Measurements from ENCODE around the gene AFAP1. TPM values are rescaled to one million over a fixed set of nuclear protein-coding genes. Genes with fewer than 3 reads are reported as not detected.

AFAP1 gene
- total and polyA plus RNA-seq, 2 of the 8 experiments (the other 6 are each of a cell fraction or from before 2014, with no cell fraction given): 3.6 to 18.2 TPM

GRCh38 chr4:7854697-7855370, 84.8 kb downstream of the AFAP1 start:
- POLR2A ChIA-PET (ENCODE audit: partially characterized antibody): interaction anchor here (0.7 to 1.0 kb wide), 2 partner anchors 11 kb away, joined by 3 to 5 read pairs; no protein-coding TSS in a partner anchor
- WGBS, 2 experiments (ENCODE audit: extremely low coverage in 1 of 2, insufficient coverage in 1 of 2, insufficient read length in 1 of 2, insufficient replicate concordance in 2 of 2, low coverage in 1 of 2, low lambda C conversion rate in 2 of 2, missing lambda C conversion rate in 1 of 2): 82% methylated on average over 9 of the region's 9 CpGs; no CpG with 5 or more reads in 1 of the 2 experiments
- peak overlapping the region; percentile 40 for H2BK5ac ChIP-seq (ENCODE audit: low read depth, low read length)

More at GRCh38 chr4:7854697-7855370, 84.8 kb downstream of the AFAP1 start:
- H3K27me3 ChIP-seq (replicated peaks in 1 of 4; ENCODE audit: control insufficient read depth in 3 of 4, extremely low read depth in 1 of 4, insufficient read depth in 3 of 4, low read length in 3 of 4): no peaks in the 10 kb centered on the region
- H2AFZ ChIP-seq (ENCODE audit: low read length): no peak overlapping the region
- H2BK20ac ChIP-seq (ENCODE audit: low read length): peak overlapping the region; percentile 32; the same call in 1 of the 2 replicates
- H3K9me3 ChIP-seq (ENCODE audit: insufficient read depth in 2 of 2, low read depth in 1 of 2, low read length in 1 of 2): no peaks in the 10 kb centered on the region
- CTCF ChIA-PET (ENCODE audit: partially characterized antibody): interaction anchor here (1.2 to 3.5 kb wide), 2 partner anchors 10 to 11 kb away, joined by 3 to 22 read pairs; no protein-coding TSS in a partner anchor
- H4K20me1 ChIP-seq (replicated peaks in 1 of 2; ENCODE audit: control insufficient read depth in 1 of 2, insufficient read depth in 2 of 2, low read length in 2 of 2): peaks cover 0 to 2% of the 10 kb centered on the region in 2 experiments
- H3K79me2 ChIP-seq (ENCODE audit: control insufficient read depth in 1 of 2, insufficient read depth in 2 of 2, low read length in 2 of 2): no peaks in the 10 kb centered on the region
- H4K8ac ChIP-seq (ENCODE audit: extremely low read depth, insufficient read depth, low read length): no peak overlapping the region
- H3K14ac ChIP-seq (ENCODE audit: insufficient read length): no peak overlapping the region
- H3K4me3 ChIP-seq (ENCODE audit: extremely low read depth in 1 of 4, insufficient read depth in 2 of 4, low read depth in 3 of 4, low read length in 4 of 4): no peak overlapping the region
- DNase-seq (ENCODE audit: low read depth in 1 of 2, low spot score in 2 of 2): no peak
- peaks cover 0 to 4% (median 1%) of the 10 kb centered on the region in 4 experiments; a peak in 1 of 7 replicates for H3K4me1 ChIP-seq (replicated peaks in 1 of 4; ENCODE audit: control insufficient read depth in 3 of 4, insufficient read depth in 4 of 4, low read length in 3 of 4)
- H4K91ac ChIP-seq (replicated peaks; ENCODE audit: insufficient read length, low read length): no peak overlapping the region
- no peak overlapping the region for H4K5ac ChIP-seq (ENCODE audit: insufficient read length, low read depth, low read length)
- no peaks in the 10 kb centered on the region for H3K36me3 ChIP-seq (ENCODE audit: control insufficient read depth in 2 of 4, insufficient read depth in 4 of 4, low read length in 3 of 4)
- TF ChIP-seq RNF2 (IDR thresholded peaks at IDR 0.05; ENCODE audit: borderline replicate concordance, low read depth, low read length, missing control alignments, poor library complexity, severe bottlenecking): no peak
- no peak for TF ChIP-seq BCL11A (IDR thresholded peaks at IDR 0.05; ENCODE audit: low read depth in 2 of 2, low read length in 2 of 2)
- no peak for TF ChIP-seq CBX8 (IDR thresholded peaks at IDR 0.05; ENCODE audit: borderline replicate concordance, low read depth, low read length)
- no peak for TF ChIP-seq BACH1 (IDR thresholded peaks at IDR 0.05; ENCODE audit: low read length)
- TF ChIP-seq ZNF274 (IDR thresholded peaks at IDR 0.05; ENCODE audit: borderline replicate concordance, extremely low read depth, low read length): no peak
- no peak for TF ChIP-seq ASH2L (IDR thresholded peaks at IDR 0.05; ENCODE audit: low read length)
- TF ChIP-seq RFX5 (IDR thresholded peaks at IDR 0.05; ENCODE audit: borderline replicate concordance, low read depth, low read length): no peak
- TF ChIP-seq ATF2 (IDR thresholded peaks at IDR 0.05; ENCODE audit: low read length): no peak
- no peak for TF ChIP-seq TAF1 (IDR thresholded peaks at IDR 0.05; ENCODE audit: low read depth, low read length)
- no peak overlapping the region for H2BK120ac ChIP-seq (replicated peaks; ENCODE audit: low read depth, low read length)
- no peaks in the 10 kb centered on the region for H3K23me2 ChIP-seq (ENCODE audit: low read depth, low read length)
- FAIRE-seq: no peak
- no peaks in the 10 kb centered on the region; the same call in 1 of the 2 replicates for H3K79me1 ChIP-seq (ENCODE audit: low read depth, low read length)
- H3K23ac ChIP-seq (ENCODE audit: insufficient read length): no peak overlapping the region
- H3K4ac ChIP-seq (replicated peaks; ENCODE audit: insufficient read length, low read depth, low read length): no peak overlapping the region
- no peak overlapping the region for H2AK5ac ChIP-seq (ENCODE audit: low read depth, low read length)
- H3K9ac ChIP-seq (replicated peaks in 1 of 4; ENCODE audit: extremely low read depth in 1 of 4, low read depth in 3 of 4, low read length in 3 of 4): no peak overlapping the region
- no peak overlapping the region for H2BK12ac ChIP-seq (ENCODE audit: low read depth, low read length)
- H2BK15ac ChIP-seq (ENCODE audit: low read length): no peak overlapping the region
- no peak overlapping the region for H3K27ac ChIP-seq (ENCODE audit: low read depth, low read length)
- H3K18ac ChIP-seq (ENCODE audit: extremely low read depth, low read length): no peak overlapping the region
- no peak overlapping the region for H3K56ac ChIP-seq (replicated peaks; ENCODE audit: insufficient read length, low read depth, low read length)
- H3K4me2 ChIP-seq (ENCODE audit: insufficient read depth in 1 of 2, low read depth in 2 of 2, low read length in 2 of 2): no peak overlapping the region

Data from H1 (cell line).